ENCODE measurements around the gene FUS. TPM values are rescaled to one million over a fixed set of nuclear protein-coding genes. Genes with fewer than 3 reads are reported as not detected.

The FUS gene
- total and polyA plus RNA-seq, 2 of the 13 experiments (the other 11 are each of a cell fraction or from before 2014, with no cell fraction given), result 68.1 to 168 TPM

- TF ChIP-seq ZNF609 (CRISPR knock-in tag; IDR thresholded peaks at IDR 0.05; ENCODE audit: borderline replicate concordance), result peak; percentile 44; the same call in 1 of the 2 replicates
- TF ChIP-seq ATF1 (CRISPR knock-in tag; IDR thresholded peaks at IDR 0.05), result no peak
- TF ChIP-seq ZNF331 (CRISPR knock-in tag; IDR thresholded peaks at IDR 0.05), result no peak
- no peak for TF ChIP-seq MXI1 (IDR thresholded peaks at IDR 0.05; ENCODE audit: borderline replicate concordance, low read depth, low read length)
- TF ChIP-seq ZNF275 (CRISPR knock-in tag; IDR thresholded peaks at IDR 0.05; ENCODE audit: borderline replicate concordance), result no peak
- TF ChIP-seq ZNF513 (CRISPR knock-in tag; conservative IDR thresholded peaks at IDR 0.05), result 0 out of 2 replicates have a peak, but pooled peaks have one; percentile 44
- TF ChIP-seq SAP130 (CRISPR knock-in tag; IDR thresholded peaks at IDR 0.05; ENCODE audit: low read depth), result peak; percentile 51
- TF ChIP-seq SIX4 (CRISPR knock-in tag; IDR thresholded peaks at IDR 0.05), result no peak
- no peak; the same call in 1 of the 2 replicates for TF ChIP-seq RXRA (CRISPR knock-in tag; IDR thresholded peaks at IDR 0.05)
- no peak for TF ChIP-seq ZSCAN30 (CRISPR knock-in tag; IDR thresholded peaks at IDR 0.05)
- no peak for TF ChIP-seq NFE2L1 (CRISPR knock-in tag; IDR thresholded peaks at IDR 0.05; ENCODE audit: borderline replicate concordance)
- TF ChIP-seq GMEB1 (CRISPR knock-in tag; IDR thresholded peaks at IDR 0.05; ENCODE audit: borderline replicate concordance), result no peak
- no peak for TF ChIP-seq TAF15 (IDR thresholded peaks at IDR 0.05; ENCODE audit: low read depth, low read length, poor library complexity, severe bottlenecking)
- no peak for TF ChIP-seq TEF (CRISPR knock-in tag; IDR thresholded peaks at IDR 0.05)
- TF ChIP-seq ZNF550 (CRISPR knock-in tag; IDR thresholded peaks at IDR 0.05; ENCODE audit: borderline replicate concordance), result no peak
- peak; percentile 49; the same call in 1 of the 2 replicates for TF ChIP-seq MAX (IDR thresholded peaks at IDR 0.05)
- no peak for TF ChIP-seq BRD4 (CRISPR knock-in tag; IDR thresholded peaks at IDR 0.05)
- 0 out of 2 replicates have a peak, but pooled peaks have one; percentile 18 for TF ChIP-seq KDM1A (CRISPR knock-in tag; IDR thresholded peaks at IDR 0.05)
- no peak for TF ChIP-seq ZNF224 (CRISPR knock-in tag; IDR thresholded peaks at IDR 0.05)
- TF ChIP-seq RARG (CRISPR knock-in tag; IDR thresholded peaks at IDR 0.05; ENCODE audit: low read depth), result no peak
- TF ChIP-seq ZNF766 (CRISPR knock-in tag; IDR thresholded peaks at IDR 0.05; ENCODE audit: borderline replicate concordance), result no peak
- no peak for TF ChIP-seq NFKBIZ (CRISPR knock-in tag; IDR thresholded peaks at IDR 0.05)
Observed at GRCh38 chr16:31206776-31207175, 26.8 kb downstream of the FUS start (continued).

All from HepG2 (cell line).